Peyer's patch (tissue), 4 donors: ENCODE data around the gene ETFA.

Experiments used
- CTCF ChIP-seq, 6 experiments: fragments of 450-650 bp in 4 of 6; fragments of 200-600 bp in 2 of 6; sonication (generic) in 1 of 6; IDR thresholded peaks; one replicate each; pipeline ENCODE4 v1.5.1; 2017 to 2019; ENCODE audit warnings: antibody characterized with exemption in 6 of 6, mild to moderate bottlenecking in 3 of 6, moderate library complexity in 1 of 6
- POLR2A ChIP-seq, 2 donors: fragments of 450-650 bp; IDR thresholded peaks; one replicate each; pipeline ENCODE4 v1.5.1; 2017; ENCODE audit warnings: antibody characterized with exemption in 2 of 2, mild to moderate bottlenecking in 2 of 2, moderate library complexity in 2 of 2

GRCh38 chr15:76215634-76216033 lies 95.6 kb downstream of the ETFA start:
- TF ChIP-seq CTCF (IDR thresholded peaks at IDR 0.05) (no peak), POLR2A (IDR thresholded peaks at IDR 0.05) (no peak)
